HuH-7 (cell line): Measurements from ENCODE around the gene CDH12.
"Not testable (repeated sequence)": the region's sequence is repeated elsewhere in the genome, so short reads cannot be mapped to it uniquely, and the experiment has no call there.

ENCODE experiments used
- DNase-seq: peaks from one replicate; pipeline ENCODE4 v3.0.0; 2011; ENCODE audit warnings: low spot score

CDH12 gene

GRCh38 chr5:22852807-22853660 lies at the start of gene CDH12:
Gene CDH12 (minus strand): TSS chr5:22853344.
- peak; percentile 6 for DNase-seq

GRCh38 chr5:22901885-22902284 lies 48.7 kb upstream of the CDH12 start:
- DNase-seq: no peak

GRCh38 chr5:22900801-22901310 lies 47.7 kb upstream of the CDH12 start:
- DNase-seq: no peak

GRCh38 chr5:22899341-22899740 lies 46.2 kb upstream of the CDH12 start:
- DNase-seq: no peak

GRCh38 chr5:22896152-22896551 lies 43.0 kb upstream of the CDH12 start:
- DNase-seq: no peak

GRCh38 chr5:22892441-22892840 lies 39.3 kb upstream of the CDH12 start:
- DNase-seq: no peak

GRCh38 chr5:22889720-22890119 lies 36.6 kb upstream of the CDH12 start:
- DNase-seq: no peak

- no peak for DNase-seq
Observed at GRCh38 chr5:22887566-22887965, 34.4 kb upstream of the CDH12 start.

GRCh38 chr5:22858911-22859310 lies 5.8 kb upstream of the CDH12 start:
- not testable (repeated sequence) for DNase-seq

- no peak for DNase-seq
Observed at GRCh38 chr5:22855824-22856223, 2.7 kb upstream of the CDH12 start.

- DNase-seq: no peak
Observed at GRCh38 chr5:22850981-22851380, 2.2 kb downstream of the CDH12 start.

GRCh38 chr5:22846693-22847092 lies 6.5 kb downstream of the CDH12 start:
- DNase-seq: no peak

GRCh38 chr5:22844636-22845035 lies 8.5 kb downstream of the CDH12 start:
- DNase-seq: no peak

GRCh38 chr5:22844155-22844554 lies 9.0 kb downstream of the CDH12 start:
- DNase-seq: no peak

- DNase-seq: no peak
Observed at GRCh38 chr5:22842574-22842973, 10.6 kb downstream of the CDH12 start.

GRCh38 chr5:22837803-22838202 lies 15.3 kb downstream of the CDH12 start:
- DNase-seq: no peak

- DNase-seq: no peak
Observed at GRCh38 chr5:22835686-22836085, 17.5 kb downstream of the CDH12 start.

GRCh38 chr5:22793463-22793862 lies 59.7 kb downstream of the CDH12 start:
- no peak for DNase-seq

GRCh38 chr5:22787807-22788206 lies 65.3 kb downstream of the CDH12 start:
- no peak for DNase-seq

GRCh38 chr5:22787398-22787797 lies 65.7 kb downstream of the CDH12 start:
- no peak for DNase-seq

GRCh38 chr5:22780756-22781155 lies 72.4 kb downstream of the CDH12 start:
- no peak for DNase-seq

GRCh38 chr5:22779499-22779898 lies 73.6 kb downstream of the CDH12 start:
- DNase-seq: no peak

GRCh38 chr5:22776285-22776684 lies 76.9 kb downstream of the CDH12 start:
- no peak for DNase-seq

GRCh38 chr5:22774214-22774613 lies 78.9 kb downstream of the CDH12 start:
- DNase-seq: not testable (repeated sequence)
